ENCODE data around the gene C2CD5.

DNA sequence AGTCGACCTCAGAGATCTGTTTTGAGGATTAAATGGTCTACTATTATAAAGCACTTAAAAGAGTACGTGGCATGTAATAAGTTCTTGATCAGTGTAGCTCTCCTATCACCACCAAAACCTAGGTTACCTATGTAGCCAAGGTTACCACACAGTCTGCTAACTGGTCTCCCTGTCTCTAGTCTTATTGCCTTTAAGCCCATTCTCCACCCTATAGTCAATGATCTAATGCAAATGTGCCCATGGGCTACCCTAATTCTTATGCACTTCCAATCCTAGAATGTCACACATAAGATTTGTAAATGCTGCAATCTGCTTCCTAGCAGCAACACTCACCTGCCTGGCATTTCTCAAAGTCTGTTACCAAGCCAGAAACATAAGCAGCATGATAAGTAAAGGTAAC lies 44.9 kb downstream of the C2CD5 start:
- TF ChIP-seq, protein P1, sequence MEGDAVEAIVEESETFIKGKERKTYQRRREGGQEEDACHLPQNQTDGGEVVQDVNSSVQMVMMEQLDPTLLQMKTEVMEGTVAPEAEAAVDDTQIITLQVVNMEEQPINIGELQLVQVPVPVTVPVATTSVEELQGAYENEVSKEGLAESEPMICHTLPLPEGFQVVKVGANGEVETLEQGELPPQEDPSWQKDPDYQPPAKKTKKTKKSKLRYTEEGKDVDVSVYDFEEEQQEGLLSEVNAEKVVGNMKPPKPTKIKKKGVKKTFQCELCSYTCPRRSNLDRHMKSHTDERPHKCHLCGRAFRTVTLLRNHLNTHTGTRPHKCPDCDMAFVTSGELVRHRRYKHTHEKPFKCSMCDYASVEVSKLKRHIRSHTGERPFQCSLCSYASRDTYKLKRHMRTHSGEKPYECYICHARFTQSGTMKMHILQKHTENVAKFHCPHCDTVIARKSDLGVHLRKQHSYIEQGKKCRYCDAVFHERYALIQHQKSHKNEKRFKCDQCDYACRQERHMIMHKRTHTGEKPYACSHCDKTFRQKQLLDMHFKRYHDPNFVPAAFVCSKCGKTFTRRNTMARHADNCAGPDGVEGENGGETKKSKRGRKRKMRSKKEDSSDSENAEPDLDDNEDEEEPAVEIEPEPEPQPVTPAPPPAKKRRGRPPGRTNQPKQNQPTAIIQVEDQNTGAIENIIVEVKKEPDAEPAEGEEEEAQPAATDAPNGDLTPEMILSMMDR (IDR thresholded peaks at IDR 0.05) = no peak
- no peak for TF ChIP-seq POLR2A (IDR thresholded peaks at IDR 0.05)
